SK-N-SH (cell line): ENCODE measurements around the gene TRIM46.

Source experiments
- CHD2 ChIP-seq: fragments of 150-350 bp; IDR thresholded peaks from 2 replicates; pipeline ENCODE4 v1.6.1; 2018; ENCODE audit warnings: low read length; ENCODE audit not compliant: partially characterized antibody
- ELF1 ChIP-seq: IDR thresholded peaks from 2 replicates; pipeline ENCODE4 v1.4.0; 2012
- EZH2phosphoT487 ChIP-seq: fragments of 200-600 bp; sonication (generic); IDR thresholded peaks from 2 replicates; pipeline ENCODE4 v1.6.1; 2017; ENCODE audit warnings: low read depth, mixed run types, mild to moderate bottlenecking, antibody characterized with exemption, moderate library complexity, borderline replicate concordance
- GABPA ChIP-seq: IDR thresholded peaks from 2 replicates; pipeline ENCODE4 v1.4.0; 2012; ENCODE audit warnings: low read depth, mild to moderate bottlenecking
- JUND ChIP-seq: IDR thresholded peaks from 2 replicates; pipeline ENCODE4 v1.4.0; 2012
- POLR2AphosphoS5 ChIP-seq: IDR thresholded peaks from 2 replicates; pipeline ENCODE4 v1.6.1; 2012; ENCODE audit warnings: low read depth, low read length
- SIN3A ChIP-seq: IDR thresholded peaks from 2 replicates; pipeline ENCODE4 v1.6.1; 2012; ENCODE audit warnings: low read depth, mild to moderate bottlenecking, low read length, moderate library complexity, borderline replicate concordance
- SMC3 ChIP-seq: IDR thresholded peaks from 2 replicates; pipeline ENCODE4 v1.6.1; 2012; ENCODE audit warnings: low read depth, low read length, improper control_type of control experiment
- YY1 ChIP-seq: IDR thresholded peaks from 2 replicates; pipeline ENCODE4 v1.4.0; 2012; ENCODE audit warnings: low read depth, mild to moderate bottlenecking
- TF ChIP-seq, protein P1 (sequence below): fragments of 200-600 bp; sonication (generic); IDR thresholded peaks from 2 replicates; pipeline ENCODE4 v1.6.1; 2017; ENCODE audit warnings: antibody characterized with exemption, mild to moderate bottlenecking, moderate library complexity
- TF ChIP-seq, protein P2 (sequence below): IDR thresholded peaks from 2 replicates; pipeline ENCODE4 v1.6.1; 2012; ENCODE audit warnings: mild to moderate bottlenecking, low read depth, low read length, moderate library complexity
- TF ChIP-seq, protein P3 (sequence below): IDR thresholded peaks from 2 replicates; pipeline ENCODE4 v1.4.0; 2012; ENCODE audit warnings: low read depth
- TF ChIP-seq, protein P4 (sequence below): fragments of 150-350 bp; IDR thresholded peaks from 2 replicates; pipeline ENCODE4 v1.6.1; 2017; ENCODE audit warnings: antibody characterized with exemption, low read length, low read depth, borderline replicate concordance

DNA sequence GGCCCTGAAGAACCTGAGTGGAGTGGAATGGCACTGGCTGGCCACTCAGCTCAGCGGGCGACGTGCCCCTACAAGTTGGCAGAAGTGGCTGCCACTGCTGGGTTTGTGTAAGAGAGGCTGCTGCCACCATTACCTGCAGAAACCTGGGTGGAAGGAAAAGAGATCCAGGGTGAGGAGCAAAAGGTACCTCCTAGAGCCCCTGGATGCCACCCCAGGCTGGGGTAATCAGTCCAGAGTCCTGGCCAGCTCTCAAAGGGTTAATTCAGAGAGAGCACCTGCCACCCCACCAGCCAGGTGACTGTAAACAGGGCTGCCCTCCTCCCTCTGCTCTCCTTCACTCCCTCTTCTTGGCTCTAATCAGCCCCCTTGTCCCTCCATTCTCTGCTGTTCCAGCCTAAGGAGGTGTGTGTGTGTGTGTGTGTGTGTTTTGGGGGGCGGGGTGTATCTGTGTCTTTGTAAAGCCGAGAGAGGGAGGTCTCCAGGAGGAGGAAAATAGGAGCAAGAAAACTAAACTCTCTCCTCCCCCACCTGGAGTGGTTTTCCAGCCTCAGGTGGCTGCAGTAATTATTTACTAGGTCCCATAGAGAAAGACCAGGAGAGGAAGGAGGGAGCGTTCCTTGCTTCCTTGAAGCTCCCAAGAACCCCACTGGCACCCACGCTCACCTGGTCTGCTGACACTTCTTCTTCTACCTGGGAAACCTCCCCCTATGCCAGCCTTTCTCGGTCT, 12.6 kb downstream of the TRIM46 start:
- TF ChIP-seq ELF1 (no peak), GABPA (no peak), SIN3A (no peak), YY1 (no peak), EZH2phosphoT487 (no peak), JUND (no peak), CHD2 (no peak), POLR2AphosphoS5 (no peak), SMC3 (no peak)
- TF ChIP-seq, protein P1, sequence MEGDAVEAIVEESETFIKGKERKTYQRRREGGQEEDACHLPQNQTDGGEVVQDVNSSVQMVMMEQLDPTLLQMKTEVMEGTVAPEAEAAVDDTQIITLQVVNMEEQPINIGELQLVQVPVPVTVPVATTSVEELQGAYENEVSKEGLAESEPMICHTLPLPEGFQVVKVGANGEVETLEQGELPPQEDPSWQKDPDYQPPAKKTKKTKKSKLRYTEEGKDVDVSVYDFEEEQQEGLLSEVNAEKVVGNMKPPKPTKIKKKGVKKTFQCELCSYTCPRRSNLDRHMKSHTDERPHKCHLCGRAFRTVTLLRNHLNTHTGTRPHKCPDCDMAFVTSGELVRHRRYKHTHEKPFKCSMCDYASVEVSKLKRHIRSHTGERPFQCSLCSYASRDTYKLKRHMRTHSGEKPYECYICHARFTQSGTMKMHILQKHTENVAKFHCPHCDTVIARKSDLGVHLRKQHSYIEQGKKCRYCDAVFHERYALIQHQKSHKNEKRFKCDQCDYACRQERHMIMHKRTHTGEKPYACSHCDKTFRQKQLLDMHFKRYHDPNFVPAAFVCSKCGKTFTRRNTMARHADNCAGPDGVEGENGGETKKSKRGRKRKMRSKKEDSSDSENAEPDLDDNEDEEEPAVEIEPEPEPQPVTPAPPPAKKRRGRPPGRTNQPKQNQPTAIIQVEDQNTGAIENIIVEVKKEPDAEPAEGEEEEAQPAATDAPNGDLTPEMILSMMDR = no peak
- TF ChIP-seq, protein P2, sequence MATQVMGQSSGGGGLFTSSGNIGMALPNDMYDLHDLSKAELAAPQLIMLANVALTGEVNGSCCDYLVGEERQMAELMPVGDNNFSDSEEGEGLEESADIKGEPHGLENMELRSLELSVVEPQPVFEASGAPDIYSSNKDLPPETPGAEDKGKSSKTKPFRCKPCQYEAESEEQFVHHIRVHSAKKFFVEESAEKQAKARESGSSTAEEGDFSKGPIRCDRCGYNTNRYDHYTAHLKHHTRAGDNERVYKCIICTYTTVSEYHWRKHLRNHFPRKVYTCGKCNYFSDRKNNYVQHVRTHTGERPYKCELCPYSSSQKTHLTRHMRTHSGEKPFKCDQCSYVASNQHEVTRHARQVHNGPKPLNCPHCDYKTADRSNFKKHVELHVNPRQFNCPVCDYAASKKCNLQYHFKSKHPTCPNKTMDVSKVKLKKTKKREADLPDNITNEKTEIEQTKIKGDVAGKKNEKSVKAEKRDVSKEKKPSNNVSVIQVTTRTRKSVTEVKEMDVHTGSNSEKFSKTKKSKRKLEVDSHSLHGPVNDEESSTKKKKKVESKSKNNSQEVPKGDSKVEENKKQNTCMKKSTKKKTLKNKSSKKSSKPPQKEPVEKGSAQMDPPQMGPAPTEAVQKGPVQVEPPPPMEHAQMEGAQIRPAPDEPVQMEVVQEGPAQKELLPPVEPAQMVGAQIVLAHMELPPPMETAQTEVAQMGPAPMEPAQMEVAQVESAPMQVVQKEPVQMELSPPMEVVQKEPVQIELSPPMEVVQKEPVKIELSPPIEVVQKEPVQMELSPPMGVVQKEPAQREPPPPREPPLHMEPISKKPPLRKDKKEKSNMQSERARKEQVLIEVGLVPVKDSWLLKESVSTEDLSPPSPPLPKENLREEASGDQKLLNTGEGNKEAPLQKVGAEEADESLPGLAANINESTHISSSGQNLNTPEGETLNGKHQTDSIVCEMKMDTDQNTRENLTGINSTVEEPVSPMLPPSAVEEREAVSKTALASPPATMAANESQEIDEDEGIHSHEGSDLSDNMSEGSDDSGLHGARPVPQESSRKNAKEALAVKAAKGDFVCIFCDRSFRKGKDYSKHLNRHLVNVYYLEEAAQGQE = no peak
- TF ChIP-seq, protein P3, sequence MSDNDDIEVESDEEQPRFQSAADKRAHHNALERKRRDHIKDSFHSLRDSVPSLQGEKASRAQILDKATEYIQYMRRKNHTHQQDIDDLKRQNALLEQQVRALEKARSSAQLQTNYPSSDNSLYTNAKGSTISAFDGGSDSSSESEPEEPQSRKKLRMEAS = no peak
- TF ChIP-seq, protein P4, sequence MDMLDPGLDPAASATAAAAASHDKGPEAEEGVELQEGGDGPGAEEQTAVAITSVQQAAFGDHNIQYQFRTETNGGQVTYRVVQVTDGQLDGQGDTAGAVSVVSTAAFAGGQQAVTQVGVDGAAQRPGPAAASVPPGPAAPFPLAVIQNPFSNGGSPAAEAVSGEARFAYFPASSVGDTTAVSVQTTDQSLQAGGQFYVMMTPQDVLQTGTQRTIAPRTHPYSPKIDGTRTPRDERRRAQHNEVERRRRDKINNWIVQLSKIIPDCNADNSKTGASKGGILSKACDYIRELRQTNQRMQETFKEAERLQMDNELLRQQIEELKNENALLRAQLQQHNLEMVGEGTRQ = no peak
